HCT116 (cell line): Measurements from ENCODE around the gene PEX5. TPM values are rescaled to one million over a fixed set of nuclear protein-coding genes. Genes with fewer than 3 reads are reported as not detected.

Source experiments
- ATAC-seq: fragments of 200-7000 bp; cut with Tn5 transposase; 2 replicates; pipeline ENCODE4 v1.9.1; 2020; ENCODE audit warnings: mild to moderate bottlenecking, moderate library complexity
- BruUV-seq: library from RNA; stranded (reverse); fragments of 400-500 nt; replicated peaks from 2 replicates; lab custom pipeline; 2021; lab: Mats Ljungman, UMichigan
- CTCF ChIA-PET: fragments of 300-600 bp; sonication (Branson Sonifier 250); formaldehyde crosslinking; loops from one replicate; lab custom pipeline; 2021; ENCODE audit warnings: antibody characterized with exemption; lab: Charles Lee
- POLR2A ChIA-PET: fragments of 300-600, 350-600 bp; sonication (Branson Sonifier 250); formaldehyde crosslinking; loops from one replicate; lab custom pipeline; 2021; ENCODE audit warnings: antibody characterized with exemption; lab: Charles Lee
- RAD21 ChIA-PET, 2 experiments: fragments of 300-600 bp; sonication (Branson Sonifier 250); formaldehyde crosslinking; loops; one replicate each; lab custom pipeline; 2023; ENCODE audit warnings: low total read pairs in 2 of 2; ENCODE audit not compliant: uncharacterized antibody in 2 of 2, unreplicated experiment in 2 of 2, low non-redundant PET in 1 of 2; lab: Charles Lee
- DNase-seq: peaks from one replicate; pipeline ENCODE4 v3.0.0-alpha.2; 2010; ENCODE audit warnings: low read depth, low spot score
- H2AFZ ChIP-seq: fragments of 200-600 bp; shearing (Covaris generic), sonication (generic); 2 replicates; pipeline ENCODE4 v1.6.1; 2017; ENCODE audit warnings: low read depth, mixed run types, mixed read lengths, antibody characterized with exemption, low read length; ENCODE audit not compliant: poor library complexity, severe bottlenecking
- H3K27ac ChIP-seq: 2 replicates; pipeline ENCODE4 v1.5.1; 2012; ENCODE audit warnings: low read depth, low read length
- H3K27me3 ChIP-seq: fragments of 200-600 bp; sonication (generic); 2 replicates; pipeline ENCODE4 v1.6.1; 2016; ENCODE audit warnings: mixed run types, low read length, mixed read lengths; ENCODE audit not compliant: insufficient read depth
- H3K36me3 ChIP-seq, 2 experiments: fragments of 200-500 bp in 1 of 2; fragments of 200-600 bp in 1 of 2; sonication (Bioruptor generic) in 1 of 2; sonication (generic) in 1 of 2; 2 replicates each; pipeline versions ENCODE4 v1.5.1 to v1.6.1; 2014 to 2016; ENCODE audit warnings: low read length in 2 of 2, inconsistent platforms in 1 of 2, mixed read lengths in 1 of 2, mixed run types in 1 of 2; ENCODE audit not compliant: insufficient read depth in 2 of 2, control insufficient read depth in 1 of 2
- H3K4me1 ChIP-seq, 2 experiments: fragments of 200-600 bp in 1 of 2; sonication (generic) in 1 of 2; 2 replicates each; pipeline versions ENCODE4 v1.5.1 to v1.6.1; 2012 to 2017; ENCODE audit warnings: low read length in 2 of 2, inconsistent platforms in 1 of 2, mild to moderate bottlenecking in 1 of 2, mixed read lengths in 1 of 2, mixed run types in 1 of 2, moderate library complexity in 1 of 2; ENCODE audit not compliant: insufficient read depth in 2 of 2, control insufficient read depth in 1 of 2
- H3K4me2 ChIP-seq: fragments of 200-600 bp; sonication (generic); 2 replicates; pipeline ENCODE4 v1.6.1; 2017; ENCODE audit warnings: mixed run types, low read length, mixed read lengths
- H3K4me3 ChIP-seq, 2 experiments: fragments of 200-600 bp in 1 of 2; sonication (generic) in 1 of 2; replicated peaks in 1 of 2; 2 replicates each; pipeline ENCODE4 v1.5.1; 2011 to 2016; ENCODE audit warnings: low read length in 2 of 2, control low read depth in 1 of 2, low read depth in 1 of 2, mild to moderate bottlenecking in 1 of 2, mixed read lengths in 1 of 2, mixed run types in 1 of 2
- H3K79me2 ChIP-seq: fragments of 200-600 bp; sonication (generic); 2 replicates; pipeline ENCODE4 v1.6.1; 2017; ENCODE audit warnings: mild to moderate bottlenecking, mixed run types, low read length, moderate library complexity, mixed read lengths; ENCODE audit not compliant: insufficient read depth
- H3K9ac ChIP-seq: fragments of 200-600 bp; sonication (generic); 2 replicates; pipeline ENCODE4 v1.6.1; 2016; ENCODE audit warnings: low read length, mixed read lengths
- H3K9me2 ChIP-seq: fragments of 200-600 bp; sonication (generic), shearing (Covaris generic); 2 replicates; pipeline ENCODE4 v1.6.1; 2017; ENCODE audit warnings: mixed run types, mild to moderate bottlenecking, moderate library complexity; ENCODE audit not compliant: insufficient read depth
- H3K9me3 ChIP-seq, 2 experiments: fragments of 200-500 bp in 1 of 2; fragments of 200-600 bp in 1 of 2; sonication (Bioruptor generic) in 1 of 2; sonication (generic) in 1 of 2; 2 replicates each; pipeline ENCODE4 v1.6.1; 2014 to 2017; ENCODE audit warnings: low read length in 2 of 2, mixed read lengths in 2 of 2, inconsistent platforms in 1 of 2, low read depth in 1 of 2, mild to moderate bottlenecking in 1 of 2, mixed run types in 1 of 2, moderate library complexity in 1 of 2; ENCODE audit not compliant: control insufficient read depth in 1 of 2, insufficient read depth in 1 of 2
- H4K20me1 ChIP-seq: fragments of 200-600 bp; sonication (generic), shearing (Covaris generic); 2 replicates; pipeline ENCODE4 v1.6.1; 2017; ENCODE audit warnings: mixed run types, mild to moderate bottlenecking, moderate library complexity; ENCODE audit not compliant: insufficient read depth
- EZH2phosphoT487 ChIP-seq: fragments of 200-600 bp; IDR thresholded peaks from 2 replicates; pipeline ENCODE4 v1.6.1; 2018; ENCODE audit warnings: antibody characterized with exemption, borderline replicate concordance
- ZNF274 ChIP-seq: fragments of 200-500 bp; sonication (Bioruptor generic); IDR thresholded peaks from 2 replicates; pipeline ENCODE4 v1.6.1; 2014; ENCODE audit warnings: mild to moderate bottlenecking, low read depth, low read length, inconsistent platforms
- intact Hi-C: fragments of 100-400 bp; cut with micrococcal nuclease; formaldehyde crosslinking; loops from 2 replicates; pipeline ENCODE4 v1.10.0; 2022
- total RNA-seq: library from RNA; stranded (reverse); gene quantifications from one replicate; pipeline ENCODE4 v1.2.1, GENCODE V29; 2021; ENCODE audit not compliant: unreplicated experiment

Gene PEX5
- total RNA-seq, 1 experiment from 2014 or later: 45.4 TPM

- H3K4me3 ChIP-seq: no peak overlapping the region
- no peaks in the 10 kb centered on the region for H3K27me3 ChIP-seq
- DNase-seq: no peak
- POLR2A ChIA-PET: no interaction called here
- H3K9me3 ChIP-seq: no peaks in the 10 kb centered on the region
- CTCF ChIA-PET: no interaction called here
- BruUV-seq: no TSS peak
- no peaks in the 10 kb centered on the region for H3K79me2 ChIP-seq
- TF ChIP-seq ZNF274 (no peak), EZH2phosphoT487 (no peak)
- RAD21 ChIA-PET: no interaction called here
- H3K9ac ChIP-seq: no peak overlapping the region
- no peak overlapping the region for H3K27ac ChIP-seq
- H3K4me1 ChIP-seq: no peaks in the 10 kb centered on the region
- H4K20me1 ChIP-seq: no peaks in the 10 kb centered on the region
- no peak overlapping the region for H2AFZ ChIP-seq
- H3K4me2 ChIP-seq: no peak overlapping the region
- no peaks in the 10 kb centered on the region for H3K9me2 ChIP-seq
- no peak for ATAC-seq
- H3K36me3 ChIP-seq: no peaks in the 10 kb centered on the region
- intact Hi-C loops: no loop called here
Observed at GRCh38 chr12:7259060-7259459, 69.6 kb downstream of the PEX5 start.

Other genes starting within 250 kb of the PEX5 start
- not detected for gene RNU7-1, start 245.9 kb upstream of the PEX5 start, total RNA-seq
- gene C12orf57, start 245.7 kb upstream of the PEX5 start, total RNA-seq: 202 TPM
- 47.7 TPM for gene PTPN6, start 238.3 kb upstream of the PEX5 start, total RNA-seq
- 466 TPM for gene PHB2, start 219.0 kb upstream of the PEX5 start, total RNA-seq
- gene EMG1, start 218.8 kb upstream of the PEX5 start, total RNA-seq: 111 TPM
- 45.8 TPM for gene LPCAT3, start 171.2 kb upstream of the PEX5 start, total RNA-seq
- gene C1S, start 129.0 kb upstream of the PEX5 start, total RNA-seq: 2.4 TPM
- gene C1R, start 97.2 kb upstream of the PEX5 start, total RNA-seq: 4.3 TPM
- 25.9 TPM for gene C1RL, start 80.5 kb upstream of the PEX5 start, total RNA-seq
- 0.22 TPM for gene RBP5, start 60.8 kb upstream of the PEX5 start, total RNA-seq
- 23.0 TPM for gene CLSTN3, start 59.3 kb upstream of the PEX5 start, total RNA-seq
- not detected for gene ACSM4, start 114.4 kb downstream of the PEX5 start, total RNA-seq